ENCODE results near the gene ARMCX1. TPM values are rescaled to one million over a fixed set of nuclear protein-coding genes. Genes with fewer than 3 reads are reported as not detected.

The ARMCX1 gene
- total RNA-seq, 1 experiment from 2014 or later = 22.4 TPM

GRCh38 chrX:101602077-101602476 is 51.7 kb downstream of the ARMCX1 start:
- Histone ChIP-seq H3K18ac (ENCODE audit: insufficient read length, low read depth, low read length) (no peak overlapping the region), H4K91ac (ENCODE audit: insufficient read length, low read depth, low read length) (no peak overlapping the region), H3K27ac (ENCODE audit: insufficient read length, low read depth, low read length) (no peak overlapping the region), H3K79me2 (ENCODE audit: insufficient read depth, low read length) (no peaks in the 10 kb centered on the region), H3K9ac (ENCODE audit: extremely low read depth, insufficient read length, low read length) (no peak overlapping the region), H3K4me2 (ENCODE audit: insufficient read depth, insufficient read length, low read length) (no peak overlapping the region), H4K5ac (ENCODE audit: insufficient read length, low read depth, low read length) (no peak overlapping the region), H2BK120ac (ENCODE audit: low read depth, low read length, poor library complexity, severe bottlenecking) (no peak overlapping the region), H3K4me1 (ENCODE audit: insufficient read depth, low read length) (no peaks in the 10 kb centered on the region), H2BK5ac (ENCODE audit: insufficient read length, low read length) (no peak overlapping the region), H2BK12ac (ENCODE audit: insufficient read length, low read depth, low read length) (no peak overlapping the region), H3K4ac (ENCODE audit: low read depth, low read length) (no peak overlapping the region), H2AFZ (ENCODE audit: low read length) (no peak overlapping the region), H3K23me2 (ENCODE audit: insufficient read length, low read depth, low read length, poor library complexity, severe bottlenecking) (no peaks in the 10 kb centered on the region), H3K14ac (ENCODE audit: insufficient read depth, low read length) (no peak overlapping the region), H3K27me3 (ENCODE audit: insufficient read depth, low read length) (no peaks in the 10 kb centered on the region), H4K8ac (replicated peaks; ENCODE audit: insufficient read length, low read depth, low read length) (no peak overlapping the region), H2BK15ac (ENCODE audit: low read depth, low read length) (no peak overlapping the region), H4K20me1 (ENCODE audit: control insufficient read depth, insufficient read depth, insufficient read length) (no peaks in the 10 kb centered on the region), H3K79me1 (ENCODE audit: insufficient read depth, low read depth, low read length, poor library complexity, severe bottlenecking) (no peaks in the 10 kb centered on the region), H3T11ph (ENCODE audit: low read length) (no peak overlapping the region), H2AK5ac (ENCODE audit: insufficient read length, low read length) (no peak overlapping the region), H3K9me3 (ENCODE audit: control insufficient read depth, low read depth, low read length) (peaks cover 19% of the 10 kb centered on the region), H2BK20ac (ENCODE audit: low read depth, low read length, poor library complexity, severe bottlenecking) (no peak overlapping the region), H3K56ac (ENCODE audit: insufficient read length, low read depth, low read length) (no peak overlapping the region), H3K23ac (ENCODE audit: insufficient read length, low read depth, low read length) (no peak overlapping the region)
- Mint-ChIP-seq H3K27me3 (ENCODE audit: low read depth) (no peaks in the 10 kb centered on the region), H3K9me3 (peaks cover 29 to 45% of the 10 kb centered on the region in 2 experiments), H3K36me3 (ENCODE audit: insufficient read depth in 1 of 3, low read depth in 3 of 3) (no peaks in the 10 kb centered on the region; a peak in 1 of 7 replicates), H3K4me3 (no peak overlapping the region), H3K4me1 (no peaks in the 10 kb centered on the region), H3K27ac (no peak overlapping the region)
- no peak for DNase-seq
- TF ChIP-seq CTCF (conservative IDR thresholded peaks at IDR 0.05) = no peak
- WGBS (ENCODE audit: extremely low coverage, insufficient read length, low lambda C conversion rate) = no CpG with 5 or more reads among the region's 7 CpGs

Other genes with a start within 250 kb of the ARMCX1 start
- gene TIMM8A, start 201.8 kb upstream of the ARMCX1 start, total RNA-seq (2021) = 38.9 and 40.2 TPM in 2 replicates
- gene BTK, start 164.4 kb upstream of the ARMCX1 start, total RNA-seq (2021) = 0.09 and 0.35 TPM in 2 replicates
- gene RPL36A, start 159.5 kb upstream of the ARMCX1 start, total RNA-seq (2021) = 411 and 428 TPM in 2 replicates
- gene GLA, start 142.6 kb upstream of the ARMCX1 start, total RNA-seq (2021) = 40.3 and 41.9 TPM in 2 replicates
- 60.2 and 63.2 TPM in 2 replicates for gene HNRNPH2, start 142.3 kb upstream of the ARMCX1 start, total RNA-seq (2021)
- 17.0 and 17.3 TPM in 2 replicates for gene ARMCX4, start 65.1 kb upstream of the ARMCX1 start, total RNA-seq (2021)
- 47.8 and 48.6 TPM in 2 replicates for gene ARMCX6, start 67.5 kb downstream of the ARMCX1 start, total RNA-seq (2021)
- gene ARMCX3, start 72.6 kb downstream of the ARMCX1 start, total RNA-seq (2021) = 18.5 and 19.4 TPM in 2 replicates
- gene ARMCX2, start 109.3 kb downstream of the ARMCX1 start, total RNA-seq (2021) = 108 TPM in 2 replicates